ENCODE data around the gene OPA1. TPM values are rescaled to one million over a fixed set of nuclear protein-coding genes. Genes with fewer than 3 reads are reported as not detected.

OPA1 gene, protein sequence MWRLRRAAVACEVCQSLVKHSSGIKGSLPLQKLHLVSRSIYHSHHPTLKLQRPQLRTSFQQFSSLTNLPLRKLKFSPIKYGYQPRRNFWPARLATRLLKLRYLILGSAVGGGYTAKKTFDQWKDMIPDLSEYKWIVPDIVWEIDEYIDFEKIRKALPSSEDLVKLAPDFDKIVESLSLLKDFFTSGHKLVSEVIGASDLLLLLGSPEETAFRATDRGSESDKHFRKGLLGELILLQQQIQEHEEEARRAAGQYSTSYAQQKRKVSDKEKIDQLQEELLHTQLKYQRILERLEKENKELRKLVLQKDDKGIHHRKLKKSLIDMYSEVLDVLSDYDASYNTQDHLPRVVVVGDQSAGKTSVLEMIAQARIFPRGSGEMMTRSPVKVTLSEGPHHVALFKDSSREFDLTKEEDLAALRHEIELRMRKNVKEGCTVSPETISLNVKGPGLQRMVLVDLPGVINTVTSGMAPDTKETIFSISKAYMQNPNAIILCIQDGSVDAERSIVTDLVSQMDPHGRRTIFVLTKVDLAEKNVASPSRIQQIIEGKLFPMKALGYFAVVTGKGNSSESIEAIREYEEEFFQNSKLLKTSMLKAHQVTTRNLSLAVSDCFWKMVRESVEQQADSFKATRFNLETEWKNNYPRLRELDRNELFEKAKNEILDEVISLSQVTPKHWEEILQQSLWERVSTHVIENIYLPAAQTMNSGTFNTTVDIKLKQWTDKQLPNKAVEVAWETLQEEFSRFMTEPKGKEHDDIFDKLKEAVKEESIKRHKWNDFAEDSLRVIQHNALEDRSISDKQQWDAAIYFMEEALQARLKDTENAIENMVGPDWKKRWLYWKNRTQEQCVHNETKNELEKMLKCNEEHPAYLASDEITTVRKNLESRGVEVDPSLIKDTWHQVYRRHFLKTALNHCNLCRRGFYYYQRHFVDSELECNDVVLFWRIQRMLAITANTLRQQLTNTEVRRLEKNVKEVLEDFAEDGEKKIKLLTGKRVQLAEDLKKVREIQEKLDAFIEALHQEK
- polyA plus RNA-seq (ENCODE audit: insufficient read length in 4 of 4) = 10 to 100 TPM; 53.3 to 75.6 (median 62.5) TPM

DNA sequence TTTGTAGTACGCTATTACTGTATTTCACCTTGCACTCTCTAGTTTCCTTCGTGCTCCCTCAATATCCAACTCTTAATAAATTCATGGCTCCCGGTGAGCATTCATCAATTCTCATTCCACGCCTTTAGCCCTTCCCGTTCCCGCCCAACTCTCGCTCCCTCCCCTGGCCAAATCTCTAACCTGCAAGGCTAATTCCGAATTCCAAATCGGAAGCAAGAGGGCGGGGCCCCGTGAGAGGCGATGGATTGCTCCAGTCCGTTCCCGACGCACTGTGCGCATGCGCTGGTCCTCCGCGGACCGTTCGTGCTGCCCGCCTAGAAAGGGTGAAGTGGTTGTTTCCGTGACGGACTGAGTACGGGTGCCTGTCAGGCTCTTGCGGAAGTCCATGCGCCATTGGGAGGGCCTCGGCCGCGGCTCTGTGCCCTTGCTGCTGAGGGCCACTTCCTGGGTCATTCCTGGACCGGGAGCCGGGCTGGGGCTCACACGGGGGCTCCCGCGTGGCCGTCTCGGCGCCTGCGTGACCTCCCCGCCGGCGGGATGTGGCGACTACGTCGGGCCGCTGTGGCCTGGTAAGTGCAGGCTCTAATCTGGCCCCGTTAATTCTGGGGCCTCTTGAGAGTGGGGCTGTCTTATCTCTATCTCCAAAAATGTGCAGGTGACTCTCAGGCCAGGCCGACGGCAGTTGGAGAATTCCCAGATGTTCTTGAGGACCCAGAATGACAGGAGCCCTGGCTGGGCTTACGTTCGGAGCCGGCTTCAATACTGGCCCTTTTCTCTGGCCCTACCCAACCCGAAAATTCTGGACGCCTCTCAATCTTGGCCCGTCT is at the start of gene OPA1:
TSS of gene OPA1 (plus strand) at position 368 of the 827 bp plus-strand sequence. CDS start at position 538, 170 bp downstream.
- DNase-seq (ENCODE audit: low read depth in 4 of 4, low spot score in 2 of 4) = peak; percentile 96 to 99 (median 98)

DNA sequence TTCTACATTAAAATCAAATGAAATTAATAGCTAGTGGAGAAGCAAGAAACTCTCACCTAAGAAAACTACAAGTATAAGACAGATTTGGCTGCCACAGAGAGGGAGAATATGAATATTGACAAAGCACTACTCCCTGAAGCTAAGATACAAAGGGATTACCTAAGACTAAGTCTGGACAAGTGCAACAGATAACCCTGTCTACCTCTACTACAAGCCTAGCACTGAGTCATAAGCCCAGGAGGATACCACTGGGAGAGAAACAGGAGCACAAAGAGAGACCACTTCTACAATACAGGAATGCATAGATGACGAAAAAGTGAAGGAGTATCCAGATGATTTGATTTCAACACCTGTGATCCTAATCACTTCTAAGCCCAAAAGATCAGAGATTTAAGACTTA is 48.7 kb upstream of the OPA1 start:
- DNase-seq (ENCODE audit: low read depth in 4 of 4, low spot score in 2 of 4) = no peak

DNA sequence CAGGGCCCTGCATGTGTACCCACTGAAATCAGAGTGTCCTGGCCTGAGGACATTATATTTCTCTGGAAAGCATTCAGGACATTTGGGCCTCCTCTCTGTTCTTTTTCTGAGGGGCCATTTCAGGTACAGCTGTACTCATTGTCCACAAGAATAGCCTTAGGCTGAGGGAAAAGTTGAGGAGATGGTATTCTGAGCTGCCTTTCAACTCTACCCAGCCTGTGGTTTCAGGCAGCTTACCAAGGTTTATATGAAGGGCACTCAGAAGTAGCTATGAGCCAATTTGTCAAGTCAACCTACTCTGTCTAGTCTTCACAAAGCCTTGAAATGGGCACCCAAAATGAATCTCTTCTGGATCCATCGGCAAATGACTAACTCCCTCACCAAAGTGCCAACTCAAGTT is 47.7 kb upstream of the OPA1 start:
- DNase-seq (ENCODE audit: low read depth in 4 of 4, low spot score in 2 of 4) = no peak

DNA sequence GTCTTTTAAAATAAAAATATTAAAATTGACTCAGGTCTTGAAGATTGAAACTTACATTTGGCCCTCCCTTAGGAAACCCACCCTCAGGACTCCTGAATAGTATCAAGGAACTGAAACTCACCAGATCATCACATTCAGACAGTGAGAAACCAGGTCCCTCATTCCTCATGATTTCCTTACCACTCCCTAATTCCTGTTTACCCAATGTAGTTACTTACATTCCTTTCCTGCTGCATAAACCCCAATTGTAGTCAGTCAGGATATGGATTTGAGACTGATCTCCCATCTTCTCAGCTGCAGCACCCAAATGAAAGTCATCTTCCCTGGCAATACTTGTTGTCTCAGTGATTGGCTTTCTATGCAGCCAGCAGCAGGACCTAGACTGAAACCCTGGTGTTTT is 46.9 kb upstream of the OPA1 start:
- DNase-seq (ENCODE audit: low read depth in 4 of 4, low spot score in 2 of 4) = no peak

DNA sequence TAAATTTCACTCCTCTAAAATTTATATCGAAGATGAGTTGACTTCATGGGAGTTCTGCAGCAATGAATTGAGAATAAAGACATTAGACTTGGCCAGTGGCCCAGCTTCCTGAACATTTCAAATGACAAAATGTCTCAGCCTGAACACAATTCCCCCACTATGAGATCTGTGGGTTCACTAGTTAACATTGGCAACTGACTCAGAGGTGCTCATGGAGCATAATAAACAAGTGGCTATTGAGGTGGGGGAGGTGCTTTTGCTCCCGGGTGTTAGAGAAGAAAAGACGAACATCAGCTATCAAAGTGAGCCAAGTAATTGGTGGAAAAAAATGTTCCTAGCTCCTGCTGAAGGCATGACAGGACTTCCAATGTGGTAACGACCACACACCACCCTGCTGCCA is 44.6 kb upstream of the OPA1 start:
- no peak for DNase-seq (ENCODE audit: low read depth in 4 of 4, low spot score in 2 of 4)

DNA sequence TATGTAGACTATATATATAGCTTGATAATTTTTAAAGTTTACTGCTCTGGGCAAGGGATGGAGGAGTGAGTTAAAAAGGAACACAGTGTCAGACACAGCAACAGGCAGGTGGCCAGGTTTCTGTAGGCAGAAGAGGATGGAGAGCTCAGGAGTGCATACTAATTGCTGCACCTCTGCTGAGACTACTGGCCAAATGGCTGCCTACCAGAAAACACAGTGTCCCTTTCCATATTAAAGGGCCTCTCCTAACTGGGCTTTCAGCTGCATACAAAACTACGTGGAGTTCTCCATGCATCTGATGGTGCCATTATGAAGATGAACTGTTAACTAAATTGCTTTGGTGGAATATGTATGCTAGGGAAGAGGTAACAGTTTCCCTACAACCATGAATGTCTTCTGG is 40.1 kb upstream of the OPA1 start:
- DNase-seq (ENCODE audit: low read depth in 4 of 4, low spot score in 2 of 4) = no peak

DNA sequence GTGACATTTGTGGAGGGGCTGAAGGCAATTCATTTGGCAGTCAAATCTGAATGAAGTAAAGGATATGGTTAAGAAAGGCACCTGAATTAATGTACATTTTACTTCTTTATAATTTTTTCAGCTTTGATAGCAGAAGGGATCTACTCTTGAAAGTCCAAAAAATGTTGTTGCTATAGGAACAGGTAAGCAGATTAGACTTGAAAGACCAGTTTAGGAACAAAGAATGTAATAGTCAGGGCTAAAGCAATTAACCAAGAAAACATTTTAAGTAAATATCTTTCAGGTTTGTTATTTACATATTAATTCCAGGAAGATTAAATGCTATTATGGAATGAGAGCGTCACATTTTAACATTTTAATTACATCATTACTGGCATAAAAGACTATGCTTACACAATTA is 39.4 kb upstream of the OPA1 start:
- DNase-seq (ENCODE audit: low read depth in 4 of 4, low spot score in 2 of 4) = no peak

DNA sequence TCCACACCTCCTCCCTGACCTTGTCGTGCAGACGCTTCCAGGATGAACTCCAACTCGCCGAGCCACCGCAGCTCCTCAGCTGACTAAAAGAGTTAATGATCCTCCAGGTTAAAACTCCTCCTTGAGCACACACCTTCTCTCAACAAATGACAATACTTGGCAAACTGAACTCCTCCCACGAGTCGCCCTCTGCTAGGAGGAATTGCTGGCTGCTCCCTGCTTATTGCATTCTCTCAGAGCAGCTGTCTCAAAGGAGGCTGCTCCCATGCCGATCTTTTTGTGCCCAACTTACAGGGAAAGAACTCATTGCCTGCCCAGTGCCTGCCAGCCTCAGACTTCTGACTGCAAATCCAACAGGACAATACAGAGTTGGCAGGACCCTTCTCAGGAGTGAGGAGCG is 38.2 kb upstream of the OPA1 start, which contains the start of gene ATP13A4:
TSS of gene ATP13A4 (minus strand) at position 85 of the 400 bp plus-strand sequence. CDS start 96 bp downstream, outside the sequence.
- DNase-seq (ENCODE audit: low read depth in 4 of 4, low spot score in 2 of 4) = peak in 2 of 4 donors; percentile 13 to 17

DNA sequence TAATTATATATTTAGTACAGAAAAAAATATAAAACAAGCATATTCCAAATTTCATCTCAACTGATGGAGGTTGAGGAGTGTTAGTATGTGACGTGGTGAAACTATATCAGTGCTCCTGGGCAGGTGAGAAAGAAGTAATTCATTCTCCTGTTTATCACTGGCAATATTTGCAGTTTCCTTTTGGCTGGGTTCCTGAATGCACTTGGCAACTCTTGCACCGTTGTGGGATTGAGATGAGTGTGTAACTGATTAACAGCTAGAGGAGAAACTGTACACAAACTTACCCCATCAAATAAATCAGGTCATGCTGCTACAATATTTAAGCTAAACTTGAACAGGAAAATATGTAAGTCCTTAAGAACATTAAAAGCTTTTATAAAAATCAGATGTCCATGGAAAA is 36.2 kb upstream of the OPA1 start:
- DNase-seq (ENCODE audit: low read depth in 4 of 4, low spot score in 2 of 4) = no peak

DNA sequence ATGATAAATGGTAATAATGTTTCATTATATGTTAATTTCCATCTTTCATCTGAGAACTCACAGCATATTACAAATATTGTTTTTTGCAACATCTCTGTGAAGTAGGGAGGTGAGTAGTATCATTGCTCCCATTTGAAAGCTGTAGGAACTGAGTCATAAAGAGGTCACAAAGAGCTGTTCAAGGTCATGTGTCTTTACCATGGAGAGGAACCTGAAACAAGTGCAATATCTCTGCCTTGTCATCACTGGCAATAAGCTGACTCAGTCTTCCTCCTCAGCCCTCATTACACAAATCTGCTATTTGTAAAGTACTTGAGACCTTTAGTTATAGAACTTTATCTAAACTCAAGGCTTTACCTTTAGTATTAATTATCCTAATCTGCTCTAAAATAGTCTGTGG is 33.9 kb upstream of the OPA1 start:
- no peak for DNase-seq (ENCODE audit: low read depth in 4 of 4, low spot score in 2 of 4)

DNA sequence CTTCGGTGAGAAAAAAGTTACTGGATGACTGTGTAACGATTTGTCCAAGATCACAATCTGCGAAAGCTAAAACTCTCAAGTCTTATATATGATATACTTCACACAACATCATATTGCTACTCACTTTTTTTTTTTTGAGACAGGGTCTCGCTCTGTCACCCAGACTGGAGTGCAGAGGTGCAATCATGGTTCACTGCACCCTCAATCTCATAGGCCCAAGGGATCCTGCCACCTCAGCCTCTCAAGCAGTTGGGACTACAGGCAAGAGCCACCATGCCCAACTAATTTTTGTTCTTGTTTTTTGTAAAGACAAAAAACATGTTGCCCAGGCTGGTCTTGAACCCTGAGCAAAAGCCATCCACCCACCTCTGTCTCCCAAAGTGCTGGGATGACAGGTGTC is 32.9 kb upstream of the OPA1 start:
- no peak for DNase-seq (ENCODE audit: low read depth in 4 of 4, low spot score in 2 of 4)

DNA sequence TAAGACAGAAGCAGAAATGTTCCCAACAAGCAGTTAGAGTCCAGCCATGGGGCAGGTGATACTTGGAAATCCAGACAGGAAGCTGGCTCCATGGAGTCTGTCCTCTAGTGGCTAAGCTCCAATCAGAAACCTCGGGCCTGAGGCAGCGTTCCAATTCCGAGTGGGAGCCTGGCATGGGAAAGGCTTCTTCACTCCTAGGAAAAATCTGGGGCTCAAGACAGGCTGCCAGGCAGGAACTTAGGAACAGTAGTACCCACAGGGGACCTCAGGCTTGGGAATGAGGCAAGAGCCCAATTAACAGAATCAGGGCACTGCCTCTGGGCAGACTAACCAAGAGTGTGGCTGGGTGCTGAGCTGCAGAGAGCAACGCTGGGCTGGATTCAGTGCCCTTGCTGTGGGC is 32.1 kb upstream of the OPA1 start:
- no peak for DNase-seq (ENCODE audit: low read depth in 4 of 4, low spot score in 2 of 4)

DNA sequence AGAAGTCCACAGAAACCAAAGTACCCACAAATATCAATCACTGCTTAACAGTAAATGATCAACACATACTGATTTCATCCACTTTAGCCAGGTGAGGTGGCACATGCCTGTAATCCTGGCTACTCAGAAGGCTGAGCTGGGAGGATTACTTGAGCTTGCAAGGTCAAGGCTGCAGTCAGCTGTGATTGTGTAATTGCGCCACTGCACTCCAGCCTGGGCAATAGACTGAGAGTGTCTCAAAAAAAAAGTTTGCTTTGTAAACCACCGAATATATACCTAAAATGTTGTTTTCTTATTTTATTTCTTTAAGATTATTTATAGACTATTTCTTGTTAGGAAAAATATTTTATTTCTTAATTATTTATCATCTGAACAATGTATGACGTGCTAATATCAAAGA is 29.6 kb upstream of the OPA1 start:
- DNase-seq (ENCODE audit: low read depth in 4 of 4, low spot score in 2 of 4) = no peak

DNA sequence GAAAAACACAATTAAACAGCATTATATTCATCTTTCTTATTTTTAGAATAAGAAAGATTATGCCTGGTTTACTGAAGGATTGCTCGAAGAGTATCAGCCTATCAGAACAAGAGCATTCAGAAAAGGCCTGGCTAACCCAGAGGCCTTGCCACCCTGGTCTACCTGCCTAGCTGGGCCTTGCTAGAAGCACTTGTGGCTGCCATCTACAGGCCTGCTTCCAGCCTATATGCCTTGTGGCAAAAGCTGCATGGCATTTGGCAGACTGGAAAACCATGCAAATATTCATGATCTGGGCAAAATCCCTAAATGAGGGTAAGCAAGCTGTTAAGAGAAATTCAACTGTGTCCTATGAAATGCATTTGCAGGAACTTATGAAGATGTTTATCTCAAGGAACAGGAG is 29.0 kb upstream of the OPA1 start:
- no peak for DNase-seq (ENCODE audit: low read depth in 4 of 4, low spot score in 2 of 4)

DNA sequence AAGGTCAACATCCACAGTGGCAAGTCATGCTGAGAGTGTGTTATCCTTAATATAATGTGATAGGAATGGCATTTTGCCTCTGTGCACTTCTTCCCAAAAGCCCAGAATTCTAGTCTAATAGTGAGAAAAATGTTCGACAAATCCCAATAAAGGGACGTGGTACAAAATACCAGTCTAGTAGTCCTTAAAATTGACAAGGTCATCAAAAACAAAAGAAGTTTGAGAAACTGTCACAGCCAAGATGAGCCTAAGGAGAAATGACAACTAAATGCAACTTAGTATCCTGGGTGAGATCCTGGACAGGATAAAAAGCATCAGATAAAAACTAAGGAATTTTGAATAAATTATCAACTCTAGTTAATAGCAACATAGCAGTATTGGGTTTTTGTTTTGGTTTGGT is 23.9 kb upstream of the OPA1 start:
- no peak for DNase-seq (ENCODE audit: low read depth in 4 of 4, low spot score in 2 of 4)

DNA sequence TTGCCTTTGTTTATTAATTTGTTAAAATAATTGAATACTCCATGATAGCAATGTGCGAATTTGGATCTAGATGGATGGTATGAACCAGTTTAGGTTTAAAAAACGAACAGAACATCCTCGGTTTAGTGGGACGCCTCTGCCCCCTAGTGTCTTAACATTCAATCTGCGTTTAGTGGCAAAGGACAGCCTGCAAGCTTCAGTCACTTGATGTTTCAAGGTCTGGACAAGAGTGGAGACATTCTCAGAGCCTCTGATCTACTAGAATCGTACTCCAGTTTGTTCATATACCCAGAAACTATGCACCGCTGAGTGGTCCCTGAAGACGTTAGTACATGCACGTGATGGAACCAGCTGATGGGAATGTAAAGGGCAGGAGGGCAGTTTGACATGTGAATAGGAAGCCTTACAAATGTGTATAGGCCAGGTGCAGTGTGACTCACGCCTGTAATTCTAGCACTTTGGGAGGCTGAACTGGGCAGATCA is 20.5 kb upstream of the OPA1 start:
- peak; percentile 28 to 50 (median 36) for DNase-seq (ENCODE audit: low read depth in 4 of 4, low spot score in 2 of 4)

DNA sequence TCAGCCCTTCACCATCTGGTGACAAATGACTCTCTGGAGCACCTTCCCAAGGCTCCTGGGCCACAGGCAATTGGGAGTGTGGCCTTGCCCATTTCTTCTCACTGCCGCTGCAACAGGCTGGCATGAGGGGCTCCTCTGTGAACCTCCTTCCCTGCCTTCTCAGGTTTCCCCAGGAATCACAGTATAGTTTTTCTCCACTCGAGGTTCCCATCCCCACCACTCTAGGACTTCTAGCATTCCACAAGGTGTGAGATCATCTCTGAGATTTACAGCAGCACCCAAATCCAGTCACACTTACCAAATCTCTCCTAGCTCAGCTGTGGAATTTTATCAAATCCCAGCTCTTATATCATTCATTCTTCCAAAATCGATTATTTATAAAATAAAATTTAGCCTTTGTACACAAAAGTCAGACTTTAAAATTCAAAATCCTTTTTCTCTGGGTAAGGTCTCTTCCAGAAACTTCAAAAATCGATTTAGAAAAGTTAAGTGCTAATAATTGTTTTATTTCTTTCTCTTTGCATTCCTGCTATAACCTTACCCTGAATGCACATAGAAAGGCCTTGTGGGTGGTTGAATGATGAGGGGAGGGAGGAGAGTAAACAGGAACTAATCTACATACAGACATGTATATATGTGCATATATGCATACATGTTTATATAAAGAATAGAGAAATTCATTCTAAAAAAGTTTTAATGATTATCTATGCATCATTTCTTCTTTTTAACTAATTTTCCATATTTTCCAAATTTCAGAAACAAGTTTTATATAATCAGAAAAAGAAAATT is 19.4 kb upstream of the OPA1 start:
- DNase-seq (ENCODE audit: low read depth in 4 of 4, low spot score in 2 of 4) = no peak

DNA sequence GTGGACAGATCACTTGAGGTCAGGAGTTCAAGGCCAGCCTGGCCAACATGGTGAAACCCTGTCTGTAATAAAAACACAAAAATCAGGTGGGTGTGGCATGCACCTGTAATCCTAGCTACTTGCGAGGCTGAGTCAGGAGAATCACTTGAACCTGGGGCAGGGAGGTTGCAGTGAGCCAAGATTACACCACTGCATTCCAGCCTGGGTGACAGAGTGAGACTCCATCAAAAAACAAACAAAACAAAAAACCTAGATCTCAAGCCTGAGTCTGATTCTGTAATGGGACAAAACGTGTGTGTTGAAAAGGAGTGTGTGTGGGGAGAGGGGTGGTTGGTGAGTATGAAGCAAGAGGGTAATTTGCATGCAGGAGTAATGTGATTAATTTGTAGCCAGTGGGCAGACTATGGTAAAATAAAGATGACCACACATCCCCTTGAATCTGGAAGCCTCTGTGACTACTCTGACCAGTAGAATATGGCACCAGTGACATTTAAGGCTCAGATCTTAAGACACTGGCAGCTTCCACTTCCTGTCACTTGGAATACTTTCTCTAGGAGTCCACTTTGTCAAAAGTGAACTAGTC is 18.4 kb upstream of the OPA1 start:
- no peak for DNase-seq (ENCODE audit: low read depth in 4 of 4, low spot score in 2 of 4)

DNA sequence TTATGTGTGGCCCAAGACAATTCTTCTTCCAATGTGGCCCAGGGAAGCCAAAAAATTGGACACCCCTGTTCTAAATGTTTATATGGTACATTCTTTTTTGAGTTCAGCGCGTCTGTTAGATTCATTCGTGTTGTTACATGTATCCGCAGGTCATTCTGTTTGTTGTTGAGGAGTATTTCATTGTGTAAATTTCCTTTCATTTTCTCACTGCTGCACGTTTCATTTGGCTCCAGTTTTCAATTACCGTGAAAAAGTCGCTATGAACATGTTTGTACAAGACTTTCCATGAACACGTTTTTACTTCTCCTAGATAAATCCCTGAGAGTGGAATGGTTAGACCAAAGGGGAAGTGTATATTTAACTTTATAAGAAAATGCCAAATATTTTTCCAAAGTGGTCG is 7.5 kb upstream of the OPA1 start:
- no peak for DNase-seq (ENCODE audit: low read depth in 4 of 4, low spot score in 2 of 4)
